ENCODE data around the gene MAGEB3.

The MAGEB3 gene

GRCh38 chrX:30280428-30280827 lies 50.0 kb downstream of the MAGEB3 start:
- DNase-seq, result no peak

GRCh38 chrX:30282527-30282926 lies 52.1 kb downstream of the MAGEB3 start:
- no peak for DNase-seq

- DNase-seq, result no peak
Observed at GRCh38 chrX:30283456-30284200, 53.2 kb downstream of the MAGEB3 start.

Data from NCI-H187 treated with DMSO at 0.1 percent for 48 hours (cell line).